K562 (cell line): Measurements from ENCODE around the gene RTF2. TPM values are rescaled to one million over a fixed set of nuclear protein-coding genes. Genes with fewer than 3 reads are reported as not detected.

Experiments
- ATF7 ChIP-seq: fragments of 450-650 bp; IDR thresholded peaks from 2 replicates; pipeline ENCODE4 v1.7.1; 2014; ENCODE audit warnings: mild to moderate bottlenecking, moderate library complexity
- EHMT2 ChIP-seq: fragments of 450-650 bp; IDR thresholded peaks from 2 replicates; pipeline ENCODE4 v1.6.1; 2018; ENCODE audit warnings: antibody characterized with exemption
- HDAC1 ChIP-seq, 2 experiments: fragments of 450-650 bp; IDR thresholded peaks; 2 replicates each; pipeline ENCODE4 v1.6.1; 2016 to 2017; ENCODE audit warnings: inconsistent platforms in 1 of 2, mild to moderate bottlenecking in 1 of 2, moderate library complexity in 1 of 2
- KLF1 ChIP-seq: fragments of 450-650 bp; IDR thresholded peaks from 2 replicates; pipeline ENCODE4 v1.6.1; 2016; ENCODE audit warnings: missing genetic modification characterization, missing compliant biosample characterization
- NBN ChIP-seq: fragments of 450-650 bp; IDR thresholded peaks from 2 replicates; pipeline ENCODE4 v1.6.1; 2016; ENCODE audit warnings: low read depth, mild to moderate bottlenecking
- NFXL1 ChIP-seq: fragments of 450-650 bp; formaldehyde crosslinking; IDR thresholded peaks from 2 replicates; pipeline ENCODE4 v1.4.0; 2021; ENCODE audit warnings: mild to moderate bottlenecking
- TBP ChIP-seq: optimal IDR thresholded peaks from 2 replicates; pipeline ENCODE3; 2011; ENCODE audit warnings: low read depth, low read length, improper control_type of control experiment
- ZNF764 ChIP-seq: fragments of 250-450 bp; sonication (Bioruptor Pico); IDR thresholded peaks from 2 replicates; pipeline ENCODE4 v1.4.0; 2020; ENCODE audit warnings: low read depth, mild to moderate bottlenecking, moderate library complexity
- polyA plus RNA-seq, 8 experiments: library from polyadenylated mRNA; depleted of rRNA in 4 of 8; stranded (reverse) in 5 of 8; unstranded in 3 of 8; fragments of >200 nt; fragmentation: Nextera tagmentation in 2 of 8; fragmentation: Illumina TruSeq in 1 of 8; extraction: Ambion mirVana in 2 of 8; extraction: Trizol in 1 of 8; gene quantifications; 2 replicates each; pipeline versions ENCODE4 v1.2.1 to v1.2.3, GENCODE V29; 2011 to 2014; ENCODE audit warnings: inconsistent platforms in 1 of 8, missing spikeins in 1 of 8
- total RNA-seq, 7 experiments: library from RNA; depleted of rRNA in 6 of 7; stranded (reverse); fragments of >200 nt in 6 of 7; fragmentation: Illumina TruSeq in 2 of 7; extraction: Trizol in 2 of 7; gene quantifications; 2 replicates each; pipeline versions ENCODE4 v1.2.1 to v1.2.3, GENCODE V29; 2011 to 2021; ENCODE audit warnings: low replicate concordance in 1 of 7
- TF ChIP-seq, protein P1 (sequence below), 2 experiments: fragments of 450-650 bp in 1 of 2; sonication (generic) in 1 of 2; formaldehyde crosslinking in 1 of 2; IDR thresholded peaks; 2 replicates each; pipeline versions ENCODE4 v1.7.1 to v1.9.0; 2016 to 2022; ENCODE audit warnings: inconsistent platforms in 1 of 2, mild to moderate bottlenecking in 1 of 2, missing genetic modification reagents in 1 of 2
- TF ChIP-seq, protein P2 (sequence below), 2 experiments: IDR thresholded peaks; 2 replicates each; pipeline ENCODE4 v1.6.1; 2011; ENCODE audit warnings: borderline replicate concordance in 1 of 2, control low read depth in 1 of 2, low read depth in 1 of 2, low read length in 1 of 2, mild to moderate bottlenecking in 1 of 2, mixed read lengths in 1 of 2, moderate library complexity in 1 of 2; ENCODE audit not compliant: insufficient read depth in 1 of 2, insufficient read length in 1 of 2, poor library complexity in 1 of 2, severe bottlenecking in 1 of 2; ENCODE audit errors: extremely low read depth in 1 of 2
- TF ChIP-seq, protein P3 (sequence below): sonication (generic); formaldehyde crosslinking; IDR thresholded peaks from 2 replicates; pipeline ENCODE4 v1.8.0; 2022; ENCODE audit warnings: mild to moderate bottlenecking, missing genetic modification reagents

Gene RTF2
- total and polyA plus RNA-seq, 9 of the 15 experiments (the other 6 are each of a cell fraction or from before 2014, with no cell fraction given) = 67.0 to 177 (median 84.9) TPM

DNA sequence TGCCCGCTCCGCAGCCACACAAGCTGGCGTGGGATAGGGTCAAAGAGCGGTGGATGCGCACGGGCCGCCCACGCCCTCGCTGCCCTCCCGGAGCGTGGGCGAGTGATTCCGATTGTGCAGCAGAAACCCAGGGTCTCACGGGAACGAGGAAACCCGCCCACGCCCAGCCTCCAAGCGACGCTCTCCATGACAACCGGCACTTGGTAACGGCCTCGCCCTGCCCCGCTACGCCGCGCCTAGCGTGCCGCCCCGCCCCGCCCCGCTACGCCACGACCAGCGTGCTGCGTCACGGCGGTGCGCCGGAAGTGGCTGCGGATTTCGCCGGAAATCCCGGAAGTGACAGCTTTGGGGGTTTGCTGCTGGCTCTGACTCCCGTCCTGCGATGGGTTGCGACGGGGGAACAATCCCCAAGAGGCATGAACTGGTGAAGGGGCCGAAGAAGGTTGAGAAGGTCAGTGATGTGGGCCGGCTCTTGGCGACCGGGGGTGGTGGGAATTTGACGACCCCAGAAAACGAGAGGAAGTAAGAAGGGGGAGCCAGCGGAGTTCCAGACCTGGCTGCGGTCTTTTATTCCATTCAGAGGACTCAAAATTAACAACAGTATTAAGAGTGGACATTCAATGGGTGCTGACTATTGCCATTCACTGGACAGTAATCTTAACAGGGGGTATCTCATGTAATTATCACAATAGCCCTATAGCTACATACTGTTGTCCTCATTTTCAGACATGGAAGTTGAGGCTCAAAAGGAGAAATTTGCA, at the start of gene RTF2 (continued):
- TF ChIP-seq, protein P1, sequence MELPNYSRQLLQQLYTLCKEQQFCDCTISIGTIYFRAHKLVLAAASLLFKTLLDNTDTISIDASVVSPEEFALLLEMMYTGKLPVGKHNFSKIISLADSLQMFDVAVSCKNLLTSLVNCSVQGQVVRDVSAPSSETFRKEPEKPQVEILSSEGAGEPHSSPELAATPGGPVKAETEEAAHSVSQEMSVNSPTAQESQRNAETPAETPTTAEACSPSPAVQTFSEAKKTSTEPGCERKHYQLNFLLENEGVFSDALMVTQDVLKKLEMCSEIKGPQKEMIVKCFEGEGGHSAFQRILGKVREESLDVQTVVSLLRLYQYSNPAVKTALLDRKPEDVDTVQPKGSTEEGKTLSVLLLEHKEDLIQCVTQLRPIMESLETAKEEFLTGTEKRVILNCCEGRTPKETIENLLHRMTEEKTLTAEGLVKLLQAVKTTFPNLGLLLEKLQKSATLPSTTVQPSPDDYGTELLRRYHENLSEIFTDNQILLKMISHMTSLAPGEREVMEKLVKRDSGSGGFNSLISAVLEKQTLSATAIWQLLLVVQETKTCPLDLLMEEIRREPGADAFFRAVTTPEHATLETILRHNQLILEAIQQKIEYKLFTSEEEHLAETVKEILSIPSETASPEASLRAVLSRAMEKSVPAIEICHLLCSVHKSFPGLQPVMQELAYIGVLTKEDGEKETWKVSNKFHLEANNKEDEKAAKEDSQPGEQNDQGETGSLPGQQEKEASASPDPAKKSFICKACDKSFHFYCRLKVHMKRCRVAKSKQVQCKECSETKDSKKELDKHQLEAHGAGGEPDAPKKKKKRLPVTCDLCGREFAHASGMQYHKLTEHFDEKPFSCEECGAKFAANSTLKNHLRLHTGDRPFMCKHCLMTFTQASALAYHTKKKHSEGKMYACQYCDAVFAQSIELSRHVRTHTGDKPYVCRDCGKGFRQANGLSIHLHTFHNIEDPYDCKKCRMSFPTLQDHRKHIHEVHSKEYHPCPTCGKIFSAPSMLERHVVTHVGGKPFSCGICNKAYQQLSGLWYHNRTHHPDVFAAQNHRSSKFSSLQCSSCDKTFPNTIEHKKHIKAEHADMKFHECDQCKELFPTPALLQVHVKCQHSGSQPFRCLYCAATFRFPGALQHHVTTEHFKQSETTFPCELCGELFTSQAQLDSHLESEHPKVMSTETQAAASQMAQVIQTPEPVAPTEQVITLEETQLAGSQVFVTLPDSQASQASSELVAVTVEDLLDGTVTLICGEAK (IDR thresholded peaks at IDR 0.05) = peak; percentile 98
- TF ChIP-seq, protein P1 (CRISPR knock-in tag; IDR thresholded peaks at IDR 0.05) = no peak
- TF ChIP-seq HDAC1 (IDR thresholded peaks at IDR 0.05) (peak in 1 of 2 experiments; percentile 95; a peak in 3 of 4 replicates), TBP (peak; percentile 33), ATF7 (peak; percentile 82), KLF1 (tag) (peak; percentile 98), NFXL1 (CRISPR knock-in tag) (no peak), ZNF764 (CRISPR knock-in tag) (no peak), EHMT2 (0 out of 2 replicates have a peak, but pooled peaks have one; percentile 21), NBN (peak; percentile 78; the same call in 1 of the 2 replicates)
- TF ChIP-seq, protein P2, sequence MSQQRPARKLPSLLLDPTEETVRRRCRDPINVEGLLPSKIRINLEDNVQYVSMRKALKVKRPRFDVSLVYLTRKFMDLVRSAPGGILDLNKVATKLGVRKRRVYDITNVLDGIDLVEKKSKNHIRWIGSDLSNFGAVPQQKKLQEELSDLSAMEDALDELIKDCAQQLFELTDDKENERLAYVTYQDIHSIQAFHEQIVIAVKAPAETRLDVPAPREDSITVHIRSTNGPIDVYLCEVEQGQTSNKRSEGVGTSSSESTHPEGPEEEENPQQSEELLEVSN (IDR thresholded peaks at IDR 0.05; ENCODE audit: borderline replicate concordance in 1 of 2, extremely low read depth in 1 of 2, insufficient read depth in 1 of 2, insufficient read length in 1 of 2, low read depth in 1 of 2, low read length in 1 of 2, poor library complexity in 1 of 2, severe bottlenecking in 1 of 2) = peak in 1 of 2 experiments; percentile 38
- TF ChIP-seq, protein P3, sequence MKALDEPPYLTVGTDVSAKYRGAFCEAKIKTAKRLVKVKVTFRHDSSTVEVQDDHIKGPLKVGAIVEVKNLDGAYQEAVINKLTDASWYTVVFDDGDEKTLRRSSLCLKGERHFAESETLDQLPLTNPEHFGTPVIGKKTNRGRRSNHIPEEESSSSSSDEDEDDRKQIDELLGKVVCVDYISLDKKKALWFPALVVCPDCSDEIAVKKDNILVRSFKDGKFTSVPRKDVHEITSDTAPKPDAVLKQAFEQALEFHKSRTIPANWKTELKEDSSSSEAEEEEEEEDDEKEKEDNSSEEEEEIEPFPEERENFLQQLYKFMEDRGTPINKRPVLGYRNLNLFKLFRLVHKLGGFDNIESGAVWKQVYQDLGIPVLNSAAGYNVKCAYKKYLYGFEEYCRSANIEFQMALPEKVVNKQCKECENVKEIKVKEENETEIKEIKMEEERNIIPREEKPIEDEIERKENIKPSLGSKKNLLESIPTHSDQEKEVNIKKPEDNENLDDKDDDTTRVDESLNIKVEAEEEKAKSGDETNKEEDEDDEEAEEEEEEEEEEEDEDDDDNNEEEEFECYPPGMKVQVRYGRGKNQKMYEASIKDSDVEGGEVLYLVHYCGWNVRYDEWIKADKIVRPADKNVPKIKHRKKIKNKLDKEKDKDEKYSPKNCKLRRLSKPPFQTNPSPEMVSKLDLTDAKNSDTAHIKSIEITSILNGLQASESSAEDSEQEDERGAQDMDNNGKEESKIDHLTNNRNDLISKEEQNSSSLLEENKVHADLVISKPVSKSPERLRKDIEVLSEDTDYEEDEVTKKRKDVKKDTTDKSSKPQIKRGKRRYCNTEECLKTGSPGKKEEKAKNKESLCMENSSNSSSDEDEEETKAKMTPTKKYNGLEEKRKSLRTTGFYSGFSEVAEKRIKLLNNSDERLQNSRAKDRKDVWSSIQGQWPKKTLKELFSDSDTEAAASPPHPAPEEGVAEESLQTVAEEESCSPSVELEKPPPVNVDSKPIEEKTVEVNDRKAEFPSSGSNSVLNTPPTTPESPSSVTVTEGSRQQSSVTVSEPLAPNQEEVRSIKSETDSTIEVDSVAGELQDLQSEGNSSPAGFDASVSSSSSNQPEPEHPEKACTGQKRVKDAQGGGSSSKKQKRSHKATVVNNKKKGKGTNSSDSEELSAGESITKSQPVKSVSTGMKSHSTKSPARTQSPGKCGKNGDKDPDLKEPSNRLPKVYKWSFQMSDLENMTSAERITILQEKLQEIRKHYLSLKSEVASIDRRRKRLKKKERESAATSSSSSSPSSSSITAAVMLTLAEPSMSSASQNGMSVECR (CRISPR knock-in tag) = peak; percentile 98
